MM.1S (cell line): ENCODE results near the gene SPRING1.
"Not testable (repeated sequence)": the region's sequence is repeated elsewhere in the genome, so short reads cannot be mapped to it uniquely, and the experiment has no call there.

Experiments
- DNase-seq: peaks from one replicate; pipeline ENCODE4 v3.0.0-alpha.2; 2015
- H2AFZ ChIP-seq: fragments of 300-600 bp; sonication (generic); 2 replicates; pipeline ENCODE4 v1.6.0; 2016; ENCODE audit warnings: antibody characterized with exemption, low read length
- H3F3A ChIP-seq: fragments of 300-600 bp; sonication (generic); 2 replicates; pipeline ENCODE4 v1.6.1; 2016; ENCODE audit warnings: mild to moderate bottlenecking, antibody characterized with exemption, low read length, moderate library complexity, mixed read lengths; ENCODE audit not compliant: insufficient read depth
- H3K27ac ChIP-seq: fragments of 300-600 bp; sonication (generic); 2 replicates; pipeline ENCODE4 v1.5.1; 2016; ENCODE audit warnings: mild to moderate bottlenecking, low read length
- H3K27me3 ChIP-seq: fragments of 300-600 bp; sonication (generic); replicated peaks from 2 replicates; pipeline ENCODE4 v1.6.0; 2016; ENCODE audit warnings: low read length; ENCODE audit not compliant: insufficient read depth
- H3K36me3 ChIP-seq: fragments of 300-600 bp; sonication (generic); replicated peaks from 2 replicates; pipeline ENCODE4 v1.6.1; 2016; ENCODE audit warnings: mild to moderate bottlenecking, low read length, mixed read lengths; ENCODE audit not compliant: insufficient read depth
- H3K4me1 ChIP-seq: fragments of 300-600 bp; sonication (generic); 2 replicates; pipeline ENCODE4 v1.6.1; 2016; ENCODE audit warnings: low read length, mixed read lengths
- H3K4me2 ChIP-seq: fragments of 300-600 bp; sonication (generic); 2 replicates; pipeline ENCODE4 v1.6.0; 2016; ENCODE audit warnings: low read depth, low read length
- H3K4me3 ChIP-seq: fragments of 300-600 bp; sonication (generic); 2 replicates; pipeline ENCODE4 v1.5.1; 2016; ENCODE audit warnings: low read length, mixed read lengths
- H3K79me2 ChIP-seq: fragments of 300-600 bp; sonication (generic); 2 replicates; pipeline ENCODE4 v1.6.1; 2016; ENCODE audit warnings: mixed run types, low read length, mixed read lengths
- H3K9ac ChIP-seq: fragments of 300-600 bp; sonication (generic); 2 replicates; pipeline ENCODE4 v1.6.1; 2016; ENCODE audit warnings: low read length, mixed read lengths
- H3K9me2 ChIP-seq: fragments of 300-600 bp; sonication (generic); replicated peaks from 2 replicates; pipeline ENCODE4 v1.6.1; 2016; ENCODE audit warnings: mild to moderate bottlenecking, low read length, mixed read lengths; ENCODE audit not compliant: insufficient read depth
- H3K9me3 ChIP-seq: fragments of 300-600 bp; sonication (generic); replicated peaks from 2 replicates; pipeline ENCODE4 v1.6.1; 2016; ENCODE audit warnings: mild to moderate bottlenecking, low read length, mixed read lengths; ENCODE audit not compliant: insufficient read depth
- H4K20me1 ChIP-seq: fragments of 300-600 bp; sonication (generic); 2 replicates; pipeline ENCODE4 v1.6.1; 2016; ENCODE audit warnings: mild to moderate bottlenecking, low read length, moderate library complexity, mixed read lengths; ENCODE audit not compliant: insufficient read depth
- CTCF ChIP-seq: fragments of 300-600 bp; sonication (generic); IDR thresholded peaks from 2 replicates; pipeline ENCODE4 v1.5.1; 2016; ENCODE audit warnings: antibody characterized with exemption, low read length, mixed read lengths
- EZH2 ChIP-seq: fragments of 300-600 bp; sonication (generic); optimal IDR thresholded peaks from 2 replicates; pipeline ENCODE3; 2017; ENCODE audit warnings: low read depth, mild to moderate bottlenecking, antibody characterized with exemption, low read length, mixed read lengths
- EZH2phosphoT487 ChIP-seq: fragments of 300-600 bp; sonication (generic); IDR thresholded peaks from 2 replicates; pipeline ENCODE4 v1.6.1; 2018; ENCODE audit warnings: antibody characterized with exemption, low read length

The SPRING1 gene

GRCh38 chr12:116761499-116761898 lies 23.6 kb upstream of the SPRING1 start:
- no peaks in the 10 kb centered on the region for H4K20me1 ChIP-seq

GRCh38 chr12:116760622-116761020 lies 22.8 kb upstream of the SPRING1 start:
- Histone ChIP-seq H3K9ac (no peak overlapping the region), H3K9me2 (no peaks in the 10 kb centered on the region), H2AFZ (no peak overlapping the region), H3K9me3 (no peaks in the 10 kb centered on the region), H3K79me2 (no peaks in the 10 kb centered on the region), H3K27me3 (no peaks in the 10 kb centered on the region), H3K4me1 (no peaks in the 10 kb centered on the region), H3K27ac (no peak overlapping the region), H3K36me3 (no peaks in the 10 kb centered on the region), H3K4me3 (no peak overlapping the region), H3K4me2 (no peak overlapping the region), H3F3A (no peaks in the 10 kb centered on the region), H4K20me1 (no peaks in the 10 kb centered on the region)
- DNase-seq, result no peak
- TF ChIP-seq CTCF, result no peak
- TF ChIP-seq EZH2, result no peak
- TF ChIP-seq EZH2phosphoT487, result no peak

More at GRCh38 chr12:116761499-116761898, 23.6 kb upstream of the SPRING1 start:
- DNase-seq, result no peak
- no peaks in the 10 kb centered on the region for H3K9me2 ChIP-seq
- no peak overlapping the region for H3K4me2 ChIP-seq
- H3K36me3 ChIP-seq, result no peaks in the 10 kb centered on the region
- H3K4me3 ChIP-seq, result no peak overlapping the region
- H3K27ac ChIP-seq, result no peak overlapping the region
- H3K4me1 ChIP-seq, result no peaks in the 10 kb centered on the region
- H3K9me3 ChIP-seq, result no peaks in the 10 kb centered on the region
- TF ChIP-seq EZH2 (no peak), EZH2phosphoT487 (no peak), CTCF (no peak)
- H3K9ac ChIP-seq, result no peak overlapping the region
- no peak overlapping the region for H2AFZ ChIP-seq
- no peaks in the 10 kb centered on the region for H3K79me2 ChIP-seq
- H3K27me3 ChIP-seq, result no peaks in the 10 kb centered on the region
- no peaks in the 10 kb centered on the region for H3F3A ChIP-seq

GRCh38 chr12:116759783-116760621 lies 22.1 kb upstream of the SPRING1 start:
- Histone ChIP-seq H3K9me2 (no peaks in the 10 kb centered on the region), H3K9me3 (no peaks in the 10 kb centered on the region), H3K4me3 (no peak overlapping the region), H3K79me2 (no peaks in the 10 kb centered on the region), H4K20me1 (no peaks in the 10 kb centered on the region), H3F3A (no peaks in the 10 kb centered on the region), H2AFZ (no peak overlapping the region), H3K9ac (no peak overlapping the region), H3K36me3 (no peaks in the 10 kb centered on the region), H3K4me1 (no peaks in the 10 kb centered on the region), H3K4me2 (no peak overlapping the region), H3K27ac (no peak overlapping the region), H3K27me3 (no peaks in the 10 kb centered on the region)
- DNase-seq, result no peak
- TF ChIP-seq EZH2 (no peak), EZH2phosphoT487 (no peak), CTCF (no peak)

GRCh38 chr12:116754783-116755182 lies 16.9 kb upstream of the SPRING1 start:
- H4K20me1 ChIP-seq, H3K9ac ChIP-seq, H3K4me1 ChIP-seq, DNase-seq, H3K27me3 ChIP-seq, H3K27ac ChIP-seq, H3K9me3 ChIP-seq, H3K4me2 ChIP-seq, H3K4me3 ChIP-seq, H3F3A ChIP-seq, H3K9me2 ChIP-seq, H2AFZ ChIP-seq, H3K79me2 ChIP-seq, H3K36me3 ChIP-seq: not testable (repeated sequence)

- DNase-seq, H2AFZ ChIP-seq, H3K4me3 ChIP-seq, H3K9me2 ChIP-seq, H3K4me2 ChIP-seq, H3K27me3 ChIP-seq, H3F3A ChIP-seq, H4K20me1 ChIP-seq, H3K27ac ChIP-seq, H3K9ac ChIP-seq, H3K4me1 ChIP-seq, H3K36me3 ChIP-seq, H3K9me3 ChIP-seq, H3K79me2 ChIP-seq: not testable (repeated sequence)
These were observed 16.2 kb upstream of the SPRING1 start for GRCh38 chr12:116754097-116754496.
